CD4-positive, alpha-beta T cell (primary cell): ENCODE data around the gene VSTM2B. TPM values are rescaled to one million over a fixed set of nuclear protein-coding genes. Genes with fewer than 3 reads are reported as not detected.

ENCODE experiments used
- ATAC-seq: fragments of 200-7000 bp; cut with Tn5 transposase; one replicate; pipeline ENCODE4 v1.10.0; 2022; ENCODE audit warnings: mild to moderate bottlenecking; ENCODE audit not compliant: poor library complexity
- CTCF ChIA-PET: fragments of 350-600 bp; sonication (Branson Sonifier 250); formaldehyde crosslinking; loops from one replicate; lab custom pipeline; 2021; ENCODE audit warnings: antibody characterized with exemption, inconsistent platforms; lab: Charles Lee
- POLR2A ChIA-PET: fragments of 350-600 bp; sonication (Branson Sonifier 250); formaldehyde crosslinking; loops from one replicate; lab custom pipeline; 2021; ENCODE audit warnings: antibody characterized with exemption, inconsistent platforms; lab: Charles Lee
- DNase-seq, 14 experiments: peaks; one replicate each; pipeline ENCODE4 v3.0.0-alpha.2; 2013 to 2020; ENCODE audit warnings: mixed read lengths in 2 of 14
- H3K27ac ChIP-seq, 2 donors: one replicate each; pipeline versions ENCODE4 v1.5.1 to v1.7.0; 2013; ENCODE audit warnings: low read length in 2 of 2, low read depth in 1 of 2, mild to moderate bottlenecking in 1 of 2
- H3K27me3 ChIP-seq, 2 experiments: 1 replicate in 1 of 2; 2 replicates in 1 of 2; pipeline versions ENCODE4 v1.6.1 to v1.7.0; 2013; ENCODE audit warnings: low read length in 2 of 2, control low read depth in 1 of 2, mild to moderate bottlenecking in 1 of 2, moderate library complexity in 1 of 2; ENCODE audit not compliant: insufficient read depth in 2 of 2, control insufficient read depth in 1 of 2
- H3K36me3 ChIP-seq: one replicate; pipeline ENCODE4 v1.6.1; 2013; ENCODE audit warnings: low read length, control low read depth; ENCODE audit not compliant: insufficient read depth
- H3K4me1 ChIP-seq: one replicate; pipeline ENCODE4 v1.6.1; 2013; ENCODE audit warnings: low read length, control low read depth; ENCODE audit not compliant: insufficient read depth
- H3K4me3 ChIP-seq: one replicate; pipeline ENCODE4 v1.5.1; 2013; ENCODE audit warnings: mild to moderate bottlenecking, low read length, moderate library complexity
- H3K9me3 ChIP-seq, 2 experiments: 1 replicate in 1 of 2; 2 replicates in 1 of 2; pipeline versions ENCODE4 v1.6.1 to v1.7.0; 2013; ENCODE audit warnings: low read length in 2 of 2, mild to moderate bottlenecking in 2 of 2, control low read depth in 1 of 2, moderate library complexity in 1 of 2; ENCODE audit not compliant: control insufficient read depth in 1 of 2, insufficient read depth in 1 of 2
- H3K27ac Mint-ChIP-seq: one replicate; pipeline ENCODE4 v1.8.0; 2020; ENCODE audit warnings: mixed read lengths
- H3K27me3 Mint-ChIP-seq: one replicate; pipeline ENCODE4 v1.8.0; 2021; ENCODE audit warnings: mixed read lengths
- H3K36me3 Mint-ChIP-seq: one replicate; pipeline ENCODE4 v1.8.0; 2021; ENCODE audit warnings: low read depth, mixed read lengths
- H3K4me1 Mint-ChIP-seq: one replicate; pipeline ENCODE4 v1.8.0; 2021; ENCODE audit warnings: low read depth, mixed read lengths
- H3K4me3 Mint-ChIP-seq: one replicate; pipeline ENCODE4 v1.8.0; 2020; ENCODE audit warnings: mild to moderate bottlenecking, mixed read lengths
- H3K9me3 Mint-ChIP-seq: one replicate; pipeline ENCODE4 v1.8.0; 2020; ENCODE audit warnings: mixed read lengths
- CTCF ChIP-seq: fragments of 200-600 bp; IDR thresholded peaks from one replicate; pipeline ENCODE4 v1.8.0; 2022; ENCODE audit warnings: antibody characterized with exemption, mild to moderate bottlenecking
- intact Hi-C, 2 experiments: fragments of 100-400 bp; cut with DNase I in 1 of 2; cut with micrococcal nuclease in 1 of 2; formaldehyde crosslinking; loops; one replicate each; pipeline versions ENCODE4 v1.15.1 to v1.9.0; 2023 to 2025; cut with DNase I, micrococcal nuclease
- total RNA-seq, 174 experiments: library from RNA in 2 of 174; stranded (reverse) in 2 of 174; gene quantifications; one replicate each; pipeline ENCODE4 v1.2.3 and lab custom pipeline; 2021 to 2026

The VSTM2B gene
- total RNA-seq, 2 experiments from 2014 or later, result not detected

DNA sequence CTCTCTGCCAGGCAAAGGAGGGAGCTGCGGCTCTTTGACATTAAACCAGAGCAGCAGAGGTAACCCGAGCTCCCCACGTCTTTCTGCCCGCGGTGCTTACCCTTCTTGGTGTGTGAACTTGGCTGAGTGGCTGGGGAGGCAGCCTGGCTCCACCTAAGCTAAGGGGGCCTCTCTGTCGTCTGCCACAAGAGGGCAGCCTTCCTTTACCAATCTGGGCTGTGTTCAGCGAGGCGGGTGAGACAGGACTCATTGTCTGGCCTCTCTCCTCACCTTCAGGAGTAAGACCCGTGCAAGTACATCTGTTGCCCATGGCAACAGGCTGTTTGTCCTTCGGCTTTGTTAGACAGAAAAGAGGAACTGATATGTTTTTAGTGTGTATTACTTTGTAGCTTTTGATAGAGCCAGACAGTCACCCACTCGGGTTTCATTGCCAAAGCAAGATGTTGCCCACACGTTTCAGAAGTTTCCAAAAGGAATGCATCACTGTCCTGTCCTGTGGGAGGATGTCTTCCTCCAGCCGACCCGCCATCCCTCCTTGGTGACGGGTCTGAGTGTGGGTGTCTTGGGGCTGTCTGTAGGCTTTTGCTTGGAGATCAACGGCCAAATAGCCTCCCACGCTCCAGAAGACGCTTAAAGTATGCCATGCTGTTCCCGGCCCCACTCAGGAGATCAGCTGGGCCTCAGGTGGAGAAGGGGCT lies 84.9 kb downstream of the VSTM2B start:
- H3K4me1 Mint-ChIP-seq, result peaks cover 29% of the 10 kb centered on the region
- H3K27ac ChIP-seq, result no peak overlapping the region
- ChIA-PET CTCF (interaction anchor here (0.7 to 3.6 kb wide), 21 partner anchors 10 to 203 kb away, joined by 3 to 59 read pairs (median 6); partner anchors contain the start of genes C19orf12 and PLEKHF1), POLR2A (interaction anchor here (1.0 to 8.4 kb wide), 10 partner anchors 11 to 331 kb away, joined by 3 to 276 read pairs (median 8); partner anchors contain the start of genes C19orf12, PLEKHF1 and URI1)
- peak; percentile 77 to 92 (median 81) for DNase-seq
- H3K27ac Mint-ChIP-seq, result peak overlapping the region; percentile 38
- H3K4me3 Mint-ChIP-seq, result peak overlapping the region; percentile 52
- H3K36me3 ChIP-seq, result peaks cover 68% of the 10 kb centered on the region
- intact Hi-C loops, result loop anchor here (1.0 to 10.0 kb wide), 3 partner anchors 81 to 264 kb away; no protein-coding TSS in a partner anchor
- H3K27me3 ChIP-seq, result no peaks in the 10 kb centered on the region
- no peaks in the 10 kb centered on the region for H3K27me3 Mint-ChIP-seq
- H3K4me3 ChIP-seq, result no peak overlapping the region
- H3K9me3 ChIP-seq, result no peaks in the 10 kb centered on the region
- ATAC-seq, result peak; percentile 53
- peaks cover 29% of the 10 kb centered on the region for H3K4me1 ChIP-seq
- peak; percentile 79 for TF ChIP-seq CTCF
- peaks cover 82% of the 10 kb centered on the region for H3K36me3 Mint-ChIP-seq
- H3K9me3 Mint-ChIP-seq, result no peaks in the 10 kb centered on the region

GRCh38 chr19:29612121-29612520 lies 86.3 kb downstream of the VSTM2B start:
- no peak for DNase-seq
- intact Hi-C loops, result loop anchor here in 1 of 2 experiments (10.0 kb wide), 1 partner anchor 263 kb away; no protein-coding TSS in a partner anchor
- CTCF ChIA-PET, result interaction anchor here (3.6 kb wide), 2 partner anchors 55 to 104 kb away, joined by 33 to 59 read pairs; partner anchors contain the start of genes C19orf12 and PLEKHF1

More at GRCh38 chr19:29612121-29612520, 86.3 kb downstream of the VSTM2B start:
- ATAC-seq, result no peak
- Mint-ChIP-seq H3K36me3 (peaks cover 81% of the 10 kb centered on the region), H3K4me3 (no peak overlapping the region), H3K9me3 (no peaks in the 10 kb centered on the region), H3K4me1 (peaks cover 16% of the 10 kb centered on the region), H3K27ac (no peak overlapping the region), H3K27me3 (no peaks in the 10 kb centered on the region)
- no peak overlapping the region for H3K27ac ChIP-seq
- no peaks in the 10 kb centered on the region for H3K27me3 ChIP-seq
- TF ChIP-seq CTCF, result no peak
- peaks cover 18% of the 10 kb centered on the region for H3K4me1 ChIP-seq
- POLR2A ChIA-PET, result interaction anchor here (1.4 to 8.4 kb wide), 4 partner anchors 12 to 102 kb away, joined by 3 to 276 read pairs (median 23); partner anchors contain the start of genes C19orf12 and PLEKHF1
- H3K36me3 ChIP-seq, result peaks cover 78% of the 10 kb centered on the region
- H3K4me3 ChIP-seq, result no peak overlapping the region
- H3K9me3 ChIP-seq, result no peaks in the 10 kb centered on the region
